Nephron (organoid): ENCODE data around the gene TIMP4.

Experiments
- H3K27ac Mint-ChIP-seq, 3 experiments: 2 replicates each; pipeline ENCODE4 v1.8.0; 2020; ENCODE audit warnings: mixed read lengths in 3 of 3, mild to moderate bottlenecking in 2 of 3, moderate library complexity in 1 of 3
- H3K27me3 Mint-ChIP-seq: 2 replicates; pipeline ENCODE4 v1.8.0; 2021; ENCODE audit warnings: low read depth, mild to moderate bottlenecking, moderate library complexity, mixed read lengths
- H3K36me3 Mint-ChIP-seq: 2 replicates; pipeline ENCODE4 v1.8.0; 2020; ENCODE audit warnings: low read depth, mixed read lengths
- H3K4me1 Mint-ChIP-seq: 2 replicates; pipeline ENCODE4 v1.8.0; 2020; ENCODE audit warnings: mixed read lengths
- H3K4me3 Mint-ChIP-seq, 3 experiments: 2 replicates each; pipeline ENCODE4 v1.8.0; 2020; ENCODE audit warnings: mild to moderate bottlenecking in 3 of 3, mixed read lengths in 3 of 3, moderate library complexity in 2 of 3
- H3K9me3 Mint-ChIP-seq: 2 replicates; pipeline ENCODE4 v1.8.0; 2020; ENCODE audit warnings: mixed read lengths
- CTCF ChIP-seq, 3 experiments: fragments of 200-600 bp; sonication (generic); IDR thresholded peaks; one replicate each; pipeline ENCODE4 v1.5.0; 2021; ENCODE audit warnings: antibody characterized with exemption in 3 of 3; ENCODE audit not compliant: unreplicated experiment in 3 of 3

The TIMP4 gene

GRCh38 chr3:12170207-12170606, 11.5 kb upstream of the TIMP4 start:
- no peak overlapping the region for H3K4me3 Mint-ChIP-seq
- H3K36me3 Mint-ChIP-seq = peaks cover 8% of the 10 kb centered on the region
- H3K27me3 Mint-ChIP-seq = peaks cover 4% of the 10 kb centered on the region
- H3K27ac Mint-ChIP-seq = no peak overlapping the region
- H3K4me1 Mint-ChIP-seq = no peaks in the 10 kb centered on the region
- no peak for TF ChIP-seq CTCF (IDR thresholded peaks at IDR 0.05; ENCODE audit: unreplicated experiment in 3 of 3)
- H3K9me3 Mint-ChIP-seq = peaks cover 8% of the 10 kb centered on the region

- Mint-ChIP-seq H3K36me3 (no peaks in the 10 kb centered on the region), H3K4me1 (no peaks in the 10 kb centered on the region), H3K4me3 (no peak overlapping the region), H3K27ac (no peak overlapping the region), H3K27me3 (no peaks in the 10 kb centered on the region), H3K9me3 (no peaks in the 10 kb centered on the region)
- TF ChIP-seq CTCF (IDR thresholded peaks at IDR 0.05; ENCODE audit: unreplicated experiment in 3 of 3) = no peak
Measured at GRCh38 chr3:12165909-12166308, 7.2 kb upstream of the TIMP4 start.

- Mint-ChIP-seq H3K27ac (peak overlapping the region; percentile 36 to 55 (median 43)), H3K27me3 (peaks cover 17% of the 10 kb centered on the region), H3K4me1 (peaks cover 26% of the 10 kb centered on the region), H3K9me3 (no peaks in the 10 kb centered on the region), H3K36me3 (no peaks in the 10 kb centered on the region), H3K4me3 (peak overlapping the region; percentile 2 to 42 (median 20))
- TF ChIP-seq CTCF (IDR thresholded peaks at IDR 0.05; ENCODE audit: unreplicated experiment in 3 of 3) = no peak
Measured at GRCh38 chr3:12159227-12159601, 502 bp upstream of the TIMP4 start.

- H3K27me3 Mint-ChIP-seq = peaks cover 17% of the 10 kb centered on the region
- H3K4me3 Mint-ChIP-seq = no peak overlapping the region
- no peak for TF ChIP-seq CTCF (IDR thresholded peaks at IDR 0.05; ENCODE audit: unreplicated experiment in 3 of 3)
- H3K36me3 Mint-ChIP-seq = no peaks in the 10 kb centered on the region
- H3K9me3 Mint-ChIP-seq = no peaks in the 10 kb centered on the region
- peaks cover 26% of the 10 kb centered on the region for H3K4me1 Mint-ChIP-seq
- no peak overlapping the region for H3K27ac Mint-ChIP-seq
Measured at GRCh38 chr3:12157026-12157425, 1.7 kb downstream of the TIMP4 start.

DNA sequence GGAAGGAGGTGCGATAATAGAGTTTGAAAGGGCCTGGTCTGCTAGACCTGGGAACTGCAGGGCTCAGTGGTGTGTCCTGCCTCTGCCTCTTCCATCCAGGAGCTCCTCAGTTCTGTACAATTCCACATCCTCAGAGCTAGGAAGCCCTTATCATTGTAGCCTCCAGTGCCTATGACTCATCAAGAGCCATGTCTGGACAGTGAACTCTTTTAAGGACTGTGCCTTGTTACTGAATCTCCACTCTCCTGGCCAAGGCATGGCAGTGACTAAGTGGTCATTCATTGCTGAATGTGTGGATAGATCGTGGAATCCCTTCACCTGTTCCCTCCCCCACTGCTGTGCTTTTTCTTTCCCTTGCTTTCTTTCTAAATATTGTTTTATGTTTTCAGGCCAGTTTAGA, 2.9 kb downstream of the TIMP4 start:
- Mint-ChIP-seq H3K36me3 (no peaks in the 10 kb centered on the region), H3K4me3 (no peak overlapping the region), H3K4me1 (peaks cover 26% of the 10 kb centered on the region), H3K27me3 (peaks cover 17% of the 10 kb centered on the region), H3K9me3 (no peaks in the 10 kb centered on the region), H3K27ac (no peak overlapping the region)
- TF ChIP-seq CTCF (IDR thresholded peaks at IDR 0.05; ENCODE audit: unreplicated experiment in 3 of 3) = no peak

DNA sequence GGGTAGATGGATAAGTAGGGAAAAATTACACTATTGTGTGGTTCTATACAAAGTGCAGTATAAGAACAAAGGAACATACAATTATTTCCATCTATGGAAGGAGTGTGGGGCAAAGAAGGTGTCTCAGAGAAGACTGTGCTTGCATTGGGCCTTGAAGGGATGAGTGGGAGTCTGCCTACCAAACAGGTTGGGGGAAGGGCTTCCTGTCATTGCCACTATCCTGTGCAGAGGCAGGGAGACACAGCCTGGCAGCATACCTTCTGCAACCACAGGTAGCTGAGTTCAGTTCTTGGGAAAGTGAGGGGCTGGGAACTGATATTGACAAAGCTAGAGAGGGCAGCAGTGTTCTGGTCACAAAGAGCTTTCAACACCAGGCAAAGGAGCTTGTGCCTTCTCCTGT, 3.4 kb downstream of the TIMP4 start:
- H3K27me3 Mint-ChIP-seq = peaks cover 17% of the 10 kb centered on the region

More for the DNA sequence above, 3.4 kb downstream of the TIMP4 start:
- no peaks in the 10 kb centered on the region for H3K9me3 Mint-ChIP-seq
- no peaks in the 10 kb centered on the region for H3K36me3 Mint-ChIP-seq
- no peak for TF ChIP-seq CTCF (IDR thresholded peaks at IDR 0.05; ENCODE audit: unreplicated experiment in 3 of 3)
- H3K4me1 Mint-ChIP-seq = peaks cover 26% of the 10 kb centered on the region
- H3K27ac Mint-ChIP-seq = no peak overlapping the region
- no peak overlapping the region for H3K4me3 Mint-ChIP-seq
